Fibroblast of skin of right quadriceps (primary cell): ENCODE measurements around the gene HOXB2.

Source experiments
- DNase-seq: peaks from one replicate; pipeline ENCODE4 v3.0.0-alpha.2; 2013

The HOXB2 gene

GRCh38 chr17:48551596-48552465, 6.9 kb upstream of the HOXB2 start:
- no peak for DNase-seq

DNA sequence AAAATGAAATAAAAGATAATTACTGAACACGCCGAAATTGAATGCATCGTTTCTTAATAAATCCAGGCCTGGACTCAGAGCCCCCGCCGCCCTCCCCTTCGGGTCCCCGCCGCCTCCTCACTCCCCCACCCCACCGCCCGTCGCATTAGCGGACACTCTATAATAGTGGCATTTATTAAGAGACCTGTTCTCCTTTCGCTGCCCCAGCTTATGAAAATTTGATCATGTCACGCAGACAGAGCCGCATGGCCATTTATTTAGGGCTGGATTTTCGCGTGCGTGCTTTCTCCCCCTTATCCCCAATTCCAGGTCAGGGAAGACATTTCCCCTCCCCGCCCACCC, 6.3 kb upstream of the HOXB2 start:
- no peak for DNase-seq

- DNase-seq, result no peak
Observed at GRCh38 chr17:48550502-48551213, 5.7 kb upstream of the HOXB2 start.

DNA sequence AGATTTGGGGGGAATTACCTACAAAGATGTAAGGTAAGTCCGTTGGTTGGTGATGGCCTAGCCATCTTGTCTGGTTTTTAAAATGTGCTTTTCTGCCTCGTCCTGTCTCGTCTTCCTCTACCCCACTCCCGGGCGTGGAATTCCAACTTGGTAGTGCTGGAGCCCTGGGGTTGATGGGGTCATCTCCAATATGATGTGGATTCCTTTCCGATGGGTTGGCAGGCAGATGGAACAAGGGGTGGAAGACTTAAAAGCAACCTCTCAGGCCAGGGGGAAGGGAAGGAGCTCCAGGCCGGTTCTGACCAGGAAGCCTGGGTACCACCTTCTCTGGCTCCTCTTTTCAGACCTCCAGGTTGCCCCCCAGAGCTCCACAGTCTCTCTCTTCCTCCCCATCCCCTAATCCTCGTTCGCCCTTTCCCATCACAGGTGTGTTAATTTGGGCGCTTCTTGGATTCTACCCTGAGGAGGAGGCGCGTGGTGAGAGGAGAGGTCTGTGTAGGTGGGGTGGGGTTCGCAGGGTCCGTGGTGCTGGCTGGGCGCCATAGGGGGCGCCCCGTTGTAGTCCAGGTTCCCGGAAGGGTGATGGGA, 5.1 kb upstream of the HOXB2 start:
- no peak for DNase-seq

GRCh38 chr17:48549281-48549630, 4.3 kb upstream of the HOXB2 start:
- no peak for DNase-seq

DNA sequence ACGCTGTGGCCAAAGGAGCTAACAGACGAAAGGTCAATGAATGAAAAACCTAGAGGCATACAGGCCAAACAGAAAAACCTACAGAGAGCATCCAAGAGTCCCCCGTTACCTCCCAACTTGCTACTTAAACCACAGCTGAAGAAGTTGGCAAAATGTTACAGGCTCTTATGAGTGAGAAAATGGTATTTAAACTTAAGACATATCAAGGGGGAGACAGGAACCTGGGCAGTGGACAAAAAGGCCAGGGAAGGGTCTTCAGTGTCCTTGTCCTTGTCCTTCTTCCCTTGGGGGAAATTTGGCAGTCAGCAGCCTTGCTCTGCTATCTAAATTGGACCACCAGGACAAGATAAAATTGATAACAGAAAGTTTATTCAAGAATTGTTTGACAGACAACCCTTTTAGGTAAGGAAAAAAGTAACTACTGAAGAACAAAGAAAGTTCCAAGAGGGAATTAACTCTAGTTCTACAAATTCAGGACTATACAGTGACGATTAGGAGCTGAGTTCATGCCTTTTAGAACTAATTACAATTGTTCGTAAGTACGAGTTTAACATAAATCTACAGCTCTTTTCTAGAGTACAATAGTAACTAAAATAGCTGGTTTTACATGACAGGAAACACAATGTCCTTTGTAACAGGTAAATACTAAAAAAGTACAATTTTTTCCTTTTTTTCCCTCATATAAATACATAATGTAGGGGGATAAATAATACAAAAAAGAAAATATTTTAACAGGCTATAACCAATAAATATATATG, 3.8 kb upstream of the HOXB2 start:
- no peak for DNase-seq

- DNase-seq, result peak; percentile 74
Observed at GRCh38 chr17:48547808-48548522, 3.1 kb upstream of the HOXB2 start.

- peak; percentile 81 for DNase-seq
Observed at GRCh38 chr17:48546924-48547807, 2.3 kb upstream of the HOXB2 start.

- DNase-seq, result peak; percentile 57
Observed at GRCh38 chr17:48546137-48546923, 1.4 kb upstream of the HOXB2 start.

GRCh38 chr17:48545539-48545938, 630 bp upstream of the HOXB2 start:
- DNase-seq, result no peak

GRCh38 chr17:48544349-48545021, 424 bp downstream of the HOXB2 start:
- peak; percentile 92 for DNase-seq

GRCh38 chr17:48543854-48544348, 1.0 kb downstream of the HOXB2 start:
- no peak for DNase-seq

DNA sequence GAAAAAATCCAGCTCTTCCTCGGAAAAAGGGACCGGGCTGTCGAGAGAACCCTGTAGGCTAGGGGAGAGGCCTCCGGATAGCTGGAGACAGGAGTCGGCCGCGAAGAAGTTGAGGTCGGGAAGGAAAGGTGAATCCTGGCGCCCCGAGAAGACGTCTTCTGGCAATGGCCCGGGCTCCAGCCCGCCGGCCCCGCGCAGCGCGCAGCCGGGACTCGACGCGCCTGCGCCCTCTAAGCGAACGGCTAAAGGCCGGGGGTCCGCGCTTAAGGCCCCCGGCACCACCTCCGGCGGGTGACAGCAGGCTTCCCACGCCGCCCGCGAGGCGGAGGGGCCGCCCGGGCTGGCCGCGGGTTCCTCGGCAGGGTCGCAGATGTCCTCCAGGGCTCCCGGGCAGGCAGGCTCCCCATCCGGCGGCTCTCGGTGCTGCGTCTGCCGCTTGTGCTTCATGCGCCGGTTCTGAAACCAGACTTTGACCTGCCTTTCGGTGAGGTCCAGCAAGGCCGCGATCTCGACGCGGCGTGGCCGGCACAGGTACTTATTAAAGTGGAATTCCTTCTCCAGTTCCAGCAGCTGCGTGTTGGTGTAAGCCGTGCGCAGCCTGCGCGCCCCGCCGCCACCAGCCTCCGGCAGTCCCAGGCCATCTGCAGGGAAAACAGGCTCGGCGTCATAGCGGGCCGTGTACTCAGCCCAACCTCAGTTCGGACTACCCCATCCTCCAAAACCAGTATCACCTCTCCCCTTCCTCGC, 1.6 kb downstream of the HOXB2 start:
- peak; percentile 62 for DNase-seq

GRCh38 chr17:48542698-48543106, 2.2 kb downstream of the HOXB2 start:
- no peak for DNase-seq

- DNase-seq, result no peak
Observed at GRCh38 chr17:48542114-48542656, 2.7 kb downstream of the HOXB2 start.

- peak; percentile 70 for DNase-seq
Observed at GRCh38 chr17:48541577-48542113, 3.3 kb downstream of the HOXB2 start.

GRCh38 chr17:48541036-48541576, 3.8 kb downstream of the HOXB2 start:
- DNase-seq, result no peak

- peak; percentile 35 for DNase-seq
Observed at GRCh38 chr17:48540213-48540612, 4.7 kb downstream of the HOXB2 start.
